NCI-H526 (cell line): Measurements from ENCODE around the gene EPB41L4B.

Experiments used
- DNase-seq, 2 experiments: peaks; one replicate each; lab custom pipeline; 2025; lab: John Stamatoyannopoulos, UW

Gene EPB41L4B

DNA sequence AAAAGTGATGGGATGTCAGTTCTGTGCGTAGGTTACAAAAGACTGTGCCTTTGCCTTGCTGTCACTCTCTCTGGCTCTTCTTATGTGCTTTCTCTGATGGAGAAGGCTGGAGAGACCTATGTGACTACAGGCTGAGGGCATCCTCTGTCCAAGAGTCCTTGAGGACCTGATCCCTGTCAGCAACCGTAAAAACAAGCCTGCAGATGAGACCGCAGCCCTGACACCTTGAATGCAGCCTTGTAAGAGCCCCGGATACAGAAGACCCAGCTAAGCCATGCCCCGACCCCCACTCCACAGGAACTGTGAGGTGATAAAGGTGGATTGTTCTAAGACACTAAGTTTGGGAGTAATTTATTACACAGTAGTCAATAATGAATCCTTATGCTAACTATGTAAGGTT is 121.2 kb downstream of the EPB41L4B start:
- no peak for DNase-seq

DNA sequence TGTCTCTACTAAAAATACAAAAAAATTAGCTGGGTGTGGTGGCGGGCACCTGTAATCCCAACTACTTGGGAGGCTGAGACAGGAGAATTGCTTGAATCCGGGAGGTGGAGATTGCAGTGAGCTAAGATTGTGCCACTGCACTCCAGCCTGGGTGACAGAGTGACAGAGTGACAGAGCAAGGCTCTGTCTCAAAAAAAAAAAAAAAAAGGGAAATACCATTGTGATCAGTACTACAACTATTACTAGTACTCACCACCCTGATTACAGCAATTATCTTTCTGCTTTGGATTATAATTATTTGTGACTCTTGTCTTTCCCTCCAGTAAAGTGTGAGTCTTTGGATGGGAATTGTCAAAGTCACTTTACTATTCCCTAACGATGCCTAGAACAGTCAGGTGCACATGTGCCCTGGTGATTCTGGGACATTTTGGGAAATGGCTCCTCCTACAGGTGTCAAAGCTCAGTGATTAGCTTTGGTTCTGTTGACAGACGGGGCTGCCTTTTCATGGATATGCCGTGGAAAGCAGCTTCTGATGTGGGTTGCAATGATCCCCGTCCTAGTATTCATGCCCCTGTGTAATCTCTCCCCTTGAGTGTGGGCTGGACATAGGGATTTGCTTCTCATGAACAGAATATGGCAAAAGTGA is 122.0 kb downstream of the EPB41L4B start:
- DNase-seq = peak in 1 of 2 experiments; percentile 1

DNA sequence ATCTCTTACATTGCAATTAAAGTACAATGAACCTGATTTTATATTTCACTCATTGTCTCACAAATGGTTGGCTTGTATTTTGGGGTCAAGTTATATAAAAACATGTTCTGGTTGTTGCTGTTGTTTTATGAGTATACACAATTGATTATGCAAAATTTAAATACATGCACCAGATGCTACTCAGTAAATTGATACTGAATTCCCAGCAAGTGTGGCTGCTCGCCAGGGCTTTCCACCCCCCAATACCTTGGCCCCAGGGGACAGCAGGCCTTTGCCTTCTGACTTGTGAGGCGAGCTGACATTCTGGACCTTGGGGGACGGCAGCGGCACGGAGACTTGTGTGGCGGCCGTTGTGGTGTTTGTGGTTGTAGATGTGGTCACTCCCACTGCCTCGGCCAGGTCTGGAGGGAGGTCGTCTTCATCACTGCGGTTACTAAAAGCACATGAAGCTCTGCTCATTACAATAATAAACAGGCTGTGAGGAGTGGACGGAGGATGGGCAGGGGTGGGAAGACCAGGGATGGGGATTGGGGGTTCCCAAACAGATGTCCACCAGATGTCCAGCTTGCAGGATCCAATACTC is 126.8 kb downstream of the EPB41L4B start:
- DNase-seq = no peak

DNA sequence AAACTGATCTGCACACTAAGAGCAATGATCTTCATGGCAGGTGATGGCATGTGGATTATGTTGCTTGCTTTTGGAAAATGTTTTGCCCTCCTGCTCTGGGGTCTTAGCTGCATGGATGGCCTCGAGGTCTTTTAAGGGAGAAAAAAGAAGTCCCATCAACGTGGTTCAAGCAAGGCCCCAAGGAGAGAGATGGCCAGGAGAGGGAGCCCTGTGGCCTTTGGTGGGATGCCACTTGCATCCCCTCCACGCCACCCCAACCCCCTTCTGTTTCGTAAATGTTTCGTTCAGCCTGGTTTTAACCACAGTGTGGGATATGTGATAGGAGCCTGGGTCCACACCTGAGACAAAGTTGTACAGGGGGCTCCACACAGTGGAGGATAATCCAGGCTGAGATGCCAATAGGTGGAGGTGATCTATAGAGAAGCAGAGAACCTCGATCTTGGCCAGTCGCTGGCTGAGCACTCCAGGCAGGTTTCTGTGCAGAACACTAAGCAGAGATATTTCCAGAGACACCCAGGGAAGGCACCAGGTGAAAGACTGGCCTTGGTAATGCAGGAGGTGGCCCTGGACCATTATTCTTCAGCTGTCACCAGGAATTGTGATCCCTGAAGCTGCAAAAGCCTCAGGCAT is 128.0 kb downstream of the EPB41L4B start:
- DNase-seq = peak in 1 of 2 experiments; percentile 42

DNA sequence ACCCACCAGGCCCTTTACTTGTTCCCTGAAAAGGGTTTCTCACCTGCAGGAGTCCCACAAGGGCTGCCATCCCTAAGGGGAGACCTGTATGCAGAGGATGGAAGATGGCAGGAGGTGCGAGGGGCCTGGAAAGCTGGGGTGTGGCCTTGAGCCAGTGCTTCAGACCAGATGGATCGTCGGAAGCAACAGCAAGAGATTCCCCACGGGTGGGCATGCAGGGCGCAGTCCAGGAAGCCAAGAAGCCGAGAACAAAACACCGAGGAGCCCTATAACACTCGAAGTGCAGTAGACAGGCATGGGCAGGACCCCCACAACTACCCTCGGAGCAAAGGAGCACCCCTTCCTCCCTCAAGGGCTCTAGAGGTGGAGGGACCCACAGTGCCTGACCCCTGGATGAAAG is 129.1 kb downstream of the EPB41L4B start:
- no peak for DNase-seq

DNA sequence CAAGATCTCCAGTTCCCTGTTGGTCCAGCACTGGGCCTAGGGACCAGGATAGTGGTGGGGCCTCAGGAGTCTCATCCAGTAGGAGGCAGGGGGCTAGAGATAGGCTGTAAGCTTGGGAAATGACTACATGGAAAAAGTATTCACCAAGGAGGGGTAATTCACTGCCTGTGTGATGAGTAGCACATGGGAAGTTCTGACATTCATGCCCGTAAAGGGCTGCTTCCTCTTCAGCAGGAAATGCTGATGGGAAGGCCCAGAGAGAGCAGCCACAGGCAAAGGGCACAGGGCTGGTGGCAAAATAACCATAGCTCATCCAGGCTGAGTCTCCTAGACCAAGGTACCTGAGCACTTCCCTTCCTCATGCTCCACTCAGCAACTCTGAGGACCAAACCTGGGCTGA is 130.7 kb downstream of the EPB41L4B start:
- DNase-seq = no peak

DNA sequence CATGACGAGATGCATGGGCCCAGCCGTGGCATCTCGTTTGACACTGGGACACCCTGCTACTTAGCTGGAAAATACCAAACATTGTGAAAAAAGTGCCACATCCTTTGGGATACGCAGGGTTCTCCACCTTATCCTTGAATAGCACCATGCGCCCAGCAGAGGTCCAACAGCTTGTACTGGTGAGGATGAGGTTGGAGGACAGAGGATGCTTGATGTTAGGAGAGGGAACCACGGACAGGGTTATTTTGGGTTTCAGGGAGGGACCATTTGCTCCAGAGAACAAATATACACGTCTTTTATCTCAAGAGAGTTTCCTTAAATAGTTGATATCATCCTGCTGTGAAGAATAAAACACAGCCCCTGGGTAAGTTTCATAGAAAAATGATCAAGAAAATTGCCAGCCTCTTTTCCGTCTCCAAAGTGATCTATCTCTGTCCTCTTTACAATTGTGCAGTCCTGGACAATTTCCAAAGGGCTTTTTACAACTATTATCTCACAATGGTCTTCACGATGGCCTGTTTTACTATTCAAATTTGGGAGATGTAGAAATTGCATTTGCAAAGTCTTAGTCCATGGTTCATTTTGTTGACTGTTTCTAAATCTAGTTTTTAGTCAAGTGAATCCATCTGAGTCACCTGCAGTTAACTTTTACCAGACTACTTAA is 133.9 kb downstream of the EPB41L4B start:
- DNase-seq = no peak

DNA sequence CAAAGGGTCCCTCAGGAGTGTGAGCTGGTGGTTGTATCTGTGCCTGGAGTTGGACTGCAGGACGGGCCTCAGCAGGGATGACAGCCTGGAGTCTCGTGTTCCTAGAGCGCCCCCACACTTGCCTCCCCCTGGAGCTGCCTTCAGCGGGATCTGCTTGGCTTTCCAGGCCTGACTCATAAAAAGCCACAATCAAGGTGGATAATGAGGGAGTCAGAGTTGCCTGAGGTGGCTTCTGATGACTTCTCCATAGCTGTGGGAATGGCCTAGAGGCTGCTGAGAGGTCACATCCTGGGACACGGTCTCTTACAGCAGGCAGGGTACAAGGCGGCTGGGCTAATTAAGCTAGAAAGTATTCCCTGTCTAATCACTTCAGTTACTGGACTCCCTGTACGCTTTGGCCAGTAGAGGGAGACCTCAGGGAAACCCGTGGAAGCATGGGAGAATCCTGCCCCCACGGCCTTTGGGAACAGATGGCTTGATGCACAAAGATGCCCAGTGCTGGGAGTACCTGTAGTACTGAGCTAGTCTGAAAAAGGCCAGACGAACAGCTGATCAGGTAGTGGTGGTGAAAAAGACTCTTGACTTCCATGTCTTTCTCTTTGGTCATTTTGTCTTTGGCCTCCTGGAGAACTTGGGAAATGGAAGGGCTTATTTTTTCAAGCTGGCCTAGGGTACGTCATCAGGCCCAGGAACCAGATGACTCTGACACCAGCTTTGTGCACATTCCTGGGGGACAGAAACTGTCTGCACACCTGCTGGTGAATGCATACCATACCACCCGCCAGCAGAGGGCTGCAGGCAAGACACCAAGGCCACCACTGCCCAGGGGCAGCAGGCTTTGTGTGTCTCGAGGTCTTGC is 137.7 kb downstream of the EPB41L4B start:
- DNase-seq = peak; percentile 13 to 40

DNA sequence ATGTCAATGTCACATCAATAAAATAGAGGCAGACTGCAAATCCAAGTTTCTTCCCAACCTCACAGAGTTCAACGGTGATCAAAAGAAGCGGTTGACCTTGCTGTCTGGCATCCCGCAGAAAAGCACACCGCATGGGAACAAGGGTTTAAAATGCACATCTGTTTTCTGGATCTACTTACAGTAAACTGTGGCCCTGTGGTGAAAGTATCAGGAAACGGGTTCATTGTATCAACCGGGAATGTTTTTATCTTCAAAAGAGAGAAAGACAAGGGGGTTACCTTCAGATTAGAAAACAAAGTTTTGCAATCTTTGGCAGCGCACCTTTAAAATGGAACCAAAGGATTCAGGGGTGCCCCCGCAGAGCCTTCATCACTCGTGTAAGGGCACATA is 138.3 kb downstream of the EPB41L4B start:
- DNase-seq = no peak

DNA sequence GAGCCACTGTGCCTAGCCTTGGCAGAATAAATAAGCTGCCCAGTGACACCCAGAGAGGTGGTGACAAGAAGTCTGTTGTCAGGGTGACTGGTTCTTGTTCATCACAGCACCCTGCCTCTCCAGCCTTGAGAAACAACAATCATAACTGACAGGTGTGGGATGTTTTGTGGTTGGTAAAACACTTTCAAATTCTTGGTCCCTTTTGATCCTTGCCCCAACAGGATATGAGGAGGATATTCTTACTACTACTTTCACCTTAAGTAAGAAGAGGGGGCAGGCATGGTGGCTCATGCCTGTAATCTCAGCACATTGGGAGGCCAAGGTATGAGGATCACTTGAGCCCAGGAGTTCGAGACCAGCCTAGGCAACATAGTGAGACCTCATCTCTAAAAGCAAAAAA is 139.6 kb downstream of the EPB41L4B start:
- DNase-seq = no peak

DNA sequence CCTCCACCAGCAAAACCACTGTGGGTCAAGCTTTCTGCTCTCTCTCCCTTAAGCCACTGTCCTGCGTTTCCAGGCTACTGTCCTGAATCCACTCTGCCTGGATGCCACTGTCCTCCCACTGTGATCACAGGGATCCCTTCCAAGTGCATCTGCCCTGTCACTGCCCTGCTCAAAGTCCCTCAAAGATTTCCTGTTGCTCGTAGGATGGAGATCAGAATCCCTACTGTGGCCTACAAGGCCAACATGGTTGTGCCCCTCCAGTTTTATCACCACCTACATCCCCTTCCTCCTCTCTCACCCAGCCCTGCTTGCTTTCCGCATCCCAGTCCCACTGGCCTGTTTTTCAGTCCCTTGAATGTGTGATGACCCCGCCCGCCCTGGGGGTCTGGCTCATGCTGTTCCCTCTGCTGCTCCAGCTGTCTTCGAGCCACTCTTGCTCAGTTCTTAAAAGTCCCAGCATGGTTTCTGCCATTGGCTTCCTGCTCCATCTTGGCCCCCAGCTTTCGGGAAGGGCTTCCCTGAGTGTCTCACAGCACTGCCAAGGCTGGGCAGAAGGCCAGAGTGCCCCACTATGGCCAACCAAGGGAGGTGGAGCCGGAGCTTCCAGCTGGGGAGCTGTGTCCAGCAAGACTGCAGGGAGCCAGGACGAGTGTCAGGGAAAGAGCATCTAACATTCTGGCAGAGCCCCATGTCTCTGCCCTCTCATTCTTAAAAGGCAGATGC is 140.9 kb downstream of the EPB41L4B start:
- no peak for DNase-seq

DNA sequence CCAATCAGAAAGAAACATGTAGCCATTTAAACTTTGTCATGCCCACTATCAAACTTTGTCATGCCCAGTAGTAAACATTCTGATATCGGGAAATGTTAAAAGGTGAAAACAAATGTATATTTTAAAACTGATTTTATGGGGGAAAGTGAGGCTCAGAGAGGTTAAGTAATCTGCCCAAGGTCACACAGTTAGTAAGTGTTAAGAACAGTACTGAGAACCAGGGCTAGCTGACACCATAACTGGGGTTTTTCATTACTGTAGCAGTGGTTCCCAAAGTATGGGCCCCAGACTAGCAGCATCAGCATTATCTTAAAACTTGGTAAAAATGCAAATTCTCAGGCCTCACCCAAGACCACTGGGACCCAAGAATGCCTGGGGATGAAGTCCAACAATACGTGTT is 143.9 kb downstream of the EPB41L4B start:
- DNase-seq = no peak

DNA sequence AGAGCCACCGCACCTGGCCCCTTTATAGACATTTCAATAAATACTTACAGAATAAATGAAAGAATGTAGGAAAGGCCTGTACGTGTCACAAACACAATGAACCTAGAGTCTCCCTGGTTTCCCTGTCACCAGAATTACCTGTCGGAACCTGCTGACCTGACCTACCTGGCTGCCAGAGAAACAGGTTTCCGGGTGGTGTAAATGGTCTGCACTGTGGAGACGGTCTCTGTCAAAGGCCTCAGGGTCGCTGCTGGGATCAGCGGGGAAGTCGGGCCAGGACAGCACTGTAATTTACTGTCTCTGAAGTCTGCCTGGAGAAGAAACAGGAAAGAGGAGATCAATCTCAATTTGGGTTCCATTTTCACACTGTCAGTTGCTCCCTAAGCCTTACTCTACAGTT is 144.5 kb downstream of the EPB41L4B start:
- DNase-seq = no peak

DNA sequence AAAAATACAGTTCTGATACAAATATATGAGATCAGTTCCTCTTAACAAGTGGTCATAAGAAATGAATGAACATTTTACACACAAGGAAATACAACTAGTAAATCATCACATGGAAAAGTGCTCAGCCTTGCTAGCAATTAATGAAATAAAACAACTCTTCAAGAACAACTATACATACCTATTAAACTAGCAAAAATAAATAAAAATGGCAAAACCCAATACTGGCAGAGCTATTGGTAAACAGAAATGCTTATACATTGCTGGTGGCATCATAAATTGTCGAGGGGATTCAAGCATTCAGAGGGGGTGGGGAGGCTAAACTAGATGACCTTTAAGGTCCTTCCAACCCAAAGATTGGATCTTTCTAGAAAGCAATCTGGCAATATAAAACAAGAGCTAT is 147.9 kb downstream of the EPB41L4B start:
- no peak for DNase-seq

DNA sequence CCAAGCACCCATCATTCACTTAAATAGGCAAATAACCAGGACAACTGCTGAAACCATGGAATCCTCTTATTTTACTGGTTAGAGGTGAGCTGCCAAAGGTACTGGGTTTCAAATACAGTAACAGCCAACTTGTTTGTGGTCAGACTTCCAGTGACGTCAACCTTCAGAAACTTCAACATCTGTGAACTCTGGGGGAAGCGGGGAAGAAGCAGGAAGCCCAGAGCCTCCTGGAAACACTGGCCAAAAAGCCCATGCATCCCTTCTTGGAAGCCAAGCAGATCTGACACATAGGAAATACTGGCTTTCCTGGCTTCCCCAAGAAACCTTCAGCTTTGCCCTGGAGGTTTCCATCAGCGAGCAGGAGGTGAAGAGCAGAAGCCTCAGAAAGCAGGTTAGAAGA is 148.9 kb downstream of the EPB41L4B start:
- DNase-seq = no peak

DNA sequence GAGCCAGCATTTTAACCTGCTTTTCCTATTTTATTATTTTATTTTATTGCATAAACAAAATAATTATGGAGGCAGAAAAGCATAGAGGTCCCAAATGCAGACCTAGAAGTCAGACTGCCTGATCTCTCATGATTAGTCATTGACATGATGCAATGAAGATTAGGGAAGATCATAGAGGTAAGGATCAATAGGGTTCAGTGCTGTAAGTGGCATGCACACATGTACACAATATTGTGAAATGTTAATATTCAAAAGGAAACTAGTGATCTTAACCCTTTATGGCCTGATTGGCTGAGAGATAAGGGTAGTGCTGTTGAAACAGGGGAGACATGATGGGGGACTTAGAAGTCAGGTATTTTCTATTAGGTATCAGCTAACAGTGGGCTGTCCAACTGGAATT is 152.7 kb downstream of the EPB41L4B start:
- DNase-seq = no peak

DNA sequence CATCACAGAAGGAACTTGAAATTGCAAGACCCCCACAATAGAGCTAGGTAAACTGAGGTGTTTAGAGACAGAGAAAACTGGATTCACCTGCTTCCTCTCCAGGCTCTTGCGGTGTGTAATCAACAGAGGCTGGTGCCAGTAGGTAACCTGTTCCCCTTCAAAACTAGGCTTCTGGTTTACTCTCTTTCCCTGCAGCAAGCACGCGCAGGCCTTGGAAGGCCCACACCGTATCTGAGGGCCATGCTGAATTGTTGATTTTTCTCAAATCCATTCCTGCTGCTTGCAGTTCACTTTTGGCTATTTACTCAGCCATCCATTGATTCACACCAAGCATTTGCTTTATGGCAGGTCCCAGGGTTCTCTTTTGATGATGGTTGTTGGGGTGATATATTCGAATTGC is 153.1 kb downstream of the EPB41L4B start:
- no peak for DNase-seq

DNA sequence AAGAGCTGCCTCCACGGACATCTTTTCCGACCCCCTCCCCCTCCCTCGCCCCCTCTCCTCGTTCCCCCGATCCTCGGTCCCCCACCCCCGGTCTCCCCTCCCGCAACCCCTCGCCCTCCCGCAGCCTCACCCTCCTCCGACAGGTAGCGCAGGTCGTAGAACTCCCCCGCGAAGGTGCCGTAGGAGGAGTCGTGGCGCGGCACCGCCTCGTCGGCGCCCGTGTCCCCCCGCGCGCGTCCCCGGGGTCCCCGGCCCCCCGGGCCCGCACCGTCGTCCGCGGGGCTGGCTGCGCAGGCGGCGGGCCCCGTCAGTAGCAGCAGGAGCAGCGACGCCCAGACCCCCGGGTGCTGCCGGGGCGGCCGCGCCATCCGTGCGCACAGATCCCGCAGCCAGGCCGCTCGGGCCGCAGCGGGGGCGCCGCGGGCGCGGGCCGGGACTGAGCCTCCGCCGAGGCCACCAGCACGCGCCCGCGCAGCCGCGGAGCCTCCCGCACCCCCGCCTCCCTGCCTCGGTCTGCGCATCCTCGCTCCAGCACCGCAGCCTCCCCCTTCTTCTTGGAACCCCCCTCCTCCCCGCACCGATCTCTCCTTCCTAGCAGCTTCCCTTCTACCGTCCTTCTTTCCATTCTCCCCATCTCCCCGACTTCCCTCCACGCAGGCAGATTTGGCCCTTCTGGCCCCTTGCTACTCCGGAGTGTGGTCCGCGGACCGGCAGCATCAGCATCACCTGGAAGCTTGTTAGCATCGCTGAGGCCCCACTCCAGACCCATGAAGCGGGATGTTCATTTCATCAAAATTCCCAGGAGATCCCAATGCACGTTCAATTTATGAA is 153.9 kb downstream of the EPB41L4B start, which contains the start of gene FRRS1L:
TSS of gene FRRS1L (minus strand) at position 479 of the 831 bp plus-strand sequence. CDS start at position 368, 111 bp downstream.
- peak in 1 of 2 experiments; percentile 44 for DNase-seq

DNA sequence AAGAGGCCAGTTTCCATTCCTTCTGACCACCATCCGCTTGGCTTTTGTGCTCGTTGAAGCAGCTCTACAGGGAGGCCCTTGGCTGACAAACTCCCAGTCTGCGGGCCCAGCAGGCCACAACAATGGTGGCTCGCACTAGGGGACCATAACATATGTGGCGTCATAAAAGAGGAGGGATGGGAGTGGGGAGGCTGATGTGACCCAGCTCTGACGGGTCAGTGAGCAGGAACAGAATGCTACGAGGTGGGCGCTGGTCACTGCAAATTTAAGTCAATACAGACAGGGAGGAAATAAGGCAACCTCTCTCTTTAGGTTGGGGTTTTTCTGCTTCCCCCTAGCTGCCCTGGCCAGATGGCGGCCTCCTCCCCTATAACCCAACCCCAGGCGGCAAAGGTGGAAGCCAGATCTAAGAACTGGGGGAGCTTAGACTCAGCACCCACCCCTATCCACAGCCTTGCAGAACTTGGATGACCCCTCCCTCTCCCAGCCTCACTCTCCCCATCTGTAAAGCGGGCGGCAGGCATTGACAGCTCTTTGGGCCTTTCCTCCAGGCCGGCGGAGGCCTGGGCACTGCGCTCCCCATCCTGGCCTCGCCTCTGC is 154.6 kb downstream of the EPB41L4B start:
- DNase-seq = no peak

DNA sequence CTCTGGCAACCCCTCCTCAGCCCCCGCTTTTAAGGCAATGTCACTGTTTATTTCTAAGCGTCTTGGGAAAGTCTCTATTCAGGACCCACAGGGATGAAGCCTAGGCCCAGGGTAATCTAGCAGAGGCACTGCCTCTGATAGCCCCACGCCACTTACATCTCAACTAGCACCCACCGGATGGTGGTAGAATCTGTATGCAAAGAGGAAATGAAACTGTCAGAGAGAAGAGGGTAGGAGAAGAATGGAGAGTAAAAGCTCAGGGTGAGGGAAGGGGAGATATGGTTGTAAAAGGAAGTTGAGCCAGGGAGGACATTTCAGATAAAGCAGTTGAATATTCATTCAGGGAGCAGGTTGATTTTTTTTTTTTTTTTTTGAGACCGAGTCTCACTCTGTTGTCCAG is 156.8 kb downstream of the EPB41L4B start:
- DNase-seq = no peak
